Transverse colon (tissue), 4 donors: ENCODE results near the gene CCL2. TPM values are rescaled to one million over a fixed set of nuclear protein-coding genes. Genes with fewer than 3 reads are reported as not detected.

Source experiments
- DNase-seq: peaks from one replicate; pipeline ENCODE4 v3.0.0-alpha.2; 2019
- H3K27ac ChIP-seq, 4 donors: fragments of 200-600 bp; sonication (generic); 2 replicates each; pipeline ENCODE4 v1.5.1; 2016 to 2018; ENCODE audit warnings: inconsistent platforms in 4 of 4
- H3K27me3 ChIP-seq: fragments of 200-600 bp; sonication (generic); 2 replicates; pipeline ENCODE4 v1.5.1; 2017; ENCODE audit warnings: inconsistent platforms
- H3K36me3 ChIP-seq, 4 donors: fragments of 200-600 bp; sonication (generic); 2 replicates each; pipeline ENCODE4 v1.5.1; 2017 to 2019; ENCODE audit warnings: inconsistent platforms in 4 of 4
- H3K4me1 ChIP-seq, 4 donors: fragments of 200-600 bp; sonication (generic); 2 replicates each; pipeline ENCODE4 v1.5.1; 2017 to 2020; ENCODE audit warnings: inconsistent platforms in 4 of 4
- H3K4me3 ChIP-seq, 4 donors: fragments of 200-600 bp; sonication (generic); 1 replicate in 1 of 4; 2 replicates in 3 of 4; pipeline versions ENCODE4 v1.5.1 to v1.6.1; 2017 to 2019; ENCODE audit warnings: inconsistent platforms in 4 of 4
- H3K9me3 ChIP-seq, 2 donors: fragments of 200-600 bp; sonication (generic); 2 replicates each; pipeline ENCODE4 v1.5.1; 2017 to 2019; ENCODE audit warnings: inconsistent platforms in 2 of 2
- CTCF ChIP-seq, 5 experiments: fragments of 200-600 bp in 3 of 5; fragments of 450-650 bp in 2 of 5; sonication (generic) in 3 of 5; IDR thresholded peaks; 1 replicate in 2 of 5; 2 replicates in 3 of 5; pipeline ENCODE4 v1.5.1; 2016 to 2017; ENCODE audit warnings: antibody characterized with exemption in 5 of 5, inconsistent platforms in 3 of 5, mild to moderate bottlenecking in 2 of 5, moderate library complexity in 1 of 5
- EP300 ChIP-seq: sonication (generic); formaldehyde crosslinking; IDR thresholded peaks from one replicate; pipeline ENCODE4 v1.6.1; 2017; ENCODE audit warnings: antibody characterized with exemption, low read depth
- POLR2A ChIP-seq: fragments of 450-650 bp; IDR thresholded peaks from one replicate; pipeline ENCODE4 v1.6.1; 2016; ENCODE audit warnings: antibody characterized with exemption, mild to moderate bottlenecking, moderate library complexity
- POLR2AphosphoS5 ChIP-seq, 3 donors: sonication (generic); formaldehyde crosslinking; IDR thresholded peaks; one replicate each; pipeline ENCODE4 v1.6.1; 2016; ENCODE audit warnings: antibody characterized with exemption in 3 of 3
- WGBS, 2 donors: methylation state at CpG; one replicate each; pipeline ENCODE4 v1.1.5; 2018; ENCODE audit warnings: low coverage in 1 of 2; 5-methylcytosine and 5-hydroxymethylcytosine counted together
- in situ Hi-C, 4 donors: fragments of 200-750 bp; cut with MboI; loops; one replicate each; pipeline versions ENCODE4 v1.15.0 to v1.15.1; 2017; ENCODE audit warnings: low sequenced_read_pairs in 3 of 4, low pct_ligation_motif_present in 1 of 4, low pct_unique_long_range_greater_than_20kb in 1 of 4
- intact Hi-C: fragments of 100-400 bp; cut with DNase I; formaldehyde crosslinking; loops from one replicate; pipeline ENCODE4 v1.15.1; 2023; ENCODE audit warnings: low total_unique reads
- total RNA-seq, 4 donors: library from RNA; depleted of rRNA; stranded (reverse); fragments of >200 nt; gene quantifications; one replicate each; pipeline ENCODE4 v1.1.0, GENCODE V29; 2016

The CCL2 gene
- total RNA-seq, 4 donors from 2014 or later: 9.1 to 147 (median 77.6) TPM

GRCh38 chr17:34300652-34301370 lies 45.7 kb downstream of the CCL2 start:
- intact Hi-C loops (loop anchor here (10.0 kb wide), 1 partner anchor 96 kb away; no protein-coding TSS in a partner anchor), in situ Hi-C loops (no loop called here)
- 78 to 89% methylated on average over 3 of the region's 3 CpGs for WGBS, 2 donors
- H3K9me3 ChIP-seq: no peaks in the 10 kb centered on the region
- H3K4me3 ChIP-seq: no peak overlapping the region
- peak overlapping the region; percentile 21 to 65 (median 44) for H3K27ac ChIP-seq
- H3K27me3 ChIP-seq: no peaks in the 10 kb centered on the region
- TF ChIP-seq EP300 (no peak), POLR2AphosphoS5 (IDR thresholded peaks at IDR 0.05) (peak in 1 of 3 donors; percentile 48)
- no peaks in the 10 kb centered on the region for H3K36me3 ChIP-seq
- H3K4me1 ChIP-seq: peaks cover 0 to 11% (median 7%) of the 10 kb centered on the region in 4 donors
- DNase-seq: no peak

GRCh38 chr17:34301986-34302385 lies 46.9 kb downstream of the CCL2 start:
- Histone ChIP-seq H3K36me3 (no peaks in the 10 kb centered on the region), H3K4me1 (peaks cover 0 to 17% (median 7%) of the 10 kb centered on the region in 4 donors), H3K27me3 (no peaks in the 10 kb centered on the region), H3K27ac (peak overlapping the region in 1 of 4 donors; percentile 65), H3K4me3 (no peak overlapping the region), H3K9me3 (no peaks in the 10 kb centered on the region)
- in situ Hi-C loops: no loop called here
- 70 to 94% methylated on average over 2 of the region's 2 CpGs for WGBS, 2 donors
- TF ChIP-seq EP300 (no peak), CTCF (IDR thresholded peaks at IDR 0.05) (no peak), POLR2A (no peak), POLR2AphosphoS5 (IDR thresholded peaks at IDR 0.05) (no peak)
- no peak for DNase-seq
- intact Hi-C loops: loop anchor here (10.0 kb wide), 1 partner anchor 97 kb away; no protein-coding TSS in a partner anchor

GRCh38 chr17:34302636-34303035 lies 47.6 kb downstream of the CCL2 start:
- DNase-seq: no peak
- no peaks in the 10 kb centered on the region for H3K9me3 ChIP-seq
- H3K4me1 ChIP-seq: peaks cover 0 to 22% (median 7%) of the 10 kb centered on the region in 4 donors
- no peak overlapping the region for H3K27ac ChIP-seq
- intact Hi-C loops (loop anchor here (10.0 kb wide), 1 partner anchor 98 kb away; no protein-coding TSS in a partner anchor), in situ Hi-C loops (no loop called here)
- H3K36me3 ChIP-seq: no peaks in the 10 kb centered on the region
- TF ChIP-seq POLR2AphosphoS5 (IDR thresholded peaks at IDR 0.05) (no peak), EP300 (no peak), CTCF (IDR thresholded peaks at IDR 0.05) (no peak), POLR2A (no peak)
- no peak overlapping the region for H3K4me3 ChIP-seq
- H3K27me3 ChIP-seq: no peaks in the 10 kb centered on the region
- WGBS, 2 donors: 82 to 88% methylated on average over 1 of the region's 1 CpG

GRCh38 chr17:34303606-34304005 lies 48.5 kb downstream of the CCL2 start:
- H3K27me3 ChIP-seq: no peaks in the 10 kb centered on the region
- H3K27ac ChIP-seq: no peak overlapping the region
- no peaks in the 10 kb centered on the region for H3K9me3 ChIP-seq
- no peak overlapping the region for H3K4me3 ChIP-seq
- intact Hi-C loops (loop anchor here (10.0 kb wide), 1 partner anchor 99 kb away; no protein-coding TSS in a partner anchor), in situ Hi-C loops (no loop called here)
- no peak for TF ChIP-seq EP300
- no peak for TF ChIP-seq POLR2A
- no peak for TF ChIP-seq POLR2AphosphoS5 (IDR thresholded peaks at IDR 0.05)
- no peak for TF ChIP-seq CTCF (IDR thresholded peaks at IDR 0.05)
- peaks cover 0 to 23% (median 7%) of the 10 kb centered on the region in 4 donors for H3K4me1 ChIP-seq
- no peak for DNase-seq
- no peaks in the 10 kb centered on the region for H3K36me3 ChIP-seq
- 63 to 76% methylated on average over 2 of the region's 2 CpGs for WGBS, 2 donors
